Osteoblast (primary cell): ENCODE data around the gene TUNAR. TPM values are rescaled to one million over a fixed set of nuclear protein-coding genes. Genes with fewer than 3 reads are reported as not detected.

Experiments used
- DNase-seq: peaks from one replicate; pipeline ENCODE4 v3.0.0; 2011; ENCODE audit warnings: low spot score, mixed read lengths; ENCODE audit not compliant: insufficient read length; ENCODE audit errors: missing footprints
- H2AFZ ChIP-seq: 2 replicates; pipeline ENCODE4 v1.6.0; 2011; ENCODE audit warnings: mild to moderate bottlenecking, low read length
- H3K27ac ChIP-seq: 2 replicates; pipeline ENCODE4 v1.5.1; 2011; ENCODE audit warnings: mild to moderate bottlenecking, low read depth, low read length, moderate library complexity
- H3K27me3 ChIP-seq: 2 replicates; pipeline ENCODE4 v1.6.0; 2012; ENCODE audit warnings: mild to moderate bottlenecking, control low read depth, inconsistent platforms, low read length, moderate library complexity; ENCODE audit not compliant: insufficient read depth
- H3K36me3 ChIP-seq: 2 replicates; pipeline ENCODE4 v1.5.1; 2011; ENCODE audit warnings: mild to moderate bottlenecking, low read length, control low read depth, moderate library complexity; ENCODE audit not compliant: insufficient read depth
- H3K4me1 ChIP-seq: 2 replicates; pipeline ENCODE4 v1.5.1; 2011; ENCODE audit warnings: mild to moderate bottlenecking, low read length, control low read depth, moderate library complexity; ENCODE audit not compliant: insufficient read depth
- H3K4me2 ChIP-seq: 2 replicates; pipeline ENCODE4 v1.6.0; 2011; ENCODE audit warnings: mild to moderate bottlenecking, low read length; ENCODE audit not compliant: insufficient read depth
- H3K4me3 ChIP-seq: fragments of 200-600 bp; sonication (generic); 3 replicates; pipeline ENCODE4 v1.5.1; 2012; ENCODE audit warnings: mild to moderate bottlenecking, low read length, inconsistent platforms; ENCODE audit not compliant: insufficient read depth
- H3K79me2 ChIP-seq: 2 replicates; pipeline ENCODE4 v1.6.0; 2012; ENCODE audit warnings: mild to moderate bottlenecking, low read length, control low read depth, inconsistent platforms; ENCODE audit not compliant: insufficient read depth
- H3K9me3 ChIP-seq: 2 replicates; pipeline ENCODE4 v1.5.1; 2011; ENCODE audit warnings: low read depth, low read length, control low read depth
- H4K20me1 ChIP-seq: 2 replicates; pipeline ENCODE4 v1.6.0; 2012; ENCODE audit warnings: mild to moderate bottlenecking, low read length, control low read depth; ENCODE audit not compliant: insufficient read depth
- CTCF ChIP-seq: IDR thresholded peaks from 2 replicates; pipeline ENCODE4 v1.5.1; 2011; ENCODE audit warnings: mild to moderate bottlenecking, low read depth, low read length, moderate library complexity; ENCODE audit errors: extremely low read depth
- total RNA-seq: library from RNA; depleted of rRNA; stranded (reverse); fragments of >200 nt; gene quantifications from 2 replicates; pipeline ENCODE4 v1.2.3, GENCODE V29; 2012

TUNAR gene
- total RNA-seq, 1 donor, result not detected

- no peak for DNase-seq
- TF ChIP-seq CTCF, result no peak
- Histone ChIP-seq H3K27ac (no peak overlapping the region), H3K27me3 (no peaks in the 10 kb centered on the region), H3K4me2 (no peak overlapping the region), H3K4me1 (no peaks in the 10 kb centered on the region), H2AFZ (no peak overlapping the region), H3K4me3 (no peak overlapping the region), H3K79me2 (no peaks in the 10 kb centered on the region), H3K9me3 (no peaks in the 10 kb centered on the region), H3K36me3 (no peaks in the 10 kb centered on the region), H4K20me1 (no peaks in the 10 kb centered on the region)
Observed at GRCh38 chr14:95831041-95831440, 45.6 kb upstream of the TUNAR start.

GRCh38 chr14:95831468-95831867 is 45.2 kb upstream of the TUNAR start:
- no peak overlapping the region for H3K4me2 ChIP-seq
- H3K4me1 ChIP-seq, result no peaks in the 10 kb centered on the region
- H3K27me3 ChIP-seq, result no peaks in the 10 kb centered on the region
- H3K36me3 ChIP-seq, result no peaks in the 10 kb centered on the region
- H3K79me2 ChIP-seq, result no peaks in the 10 kb centered on the region
- H4K20me1 ChIP-seq, result no peaks in the 10 kb centered on the region
- no peak overlapping the region for H3K27ac ChIP-seq
- DNase-seq, result no peak
- H3K9me3 ChIP-seq, result no peaks in the 10 kb centered on the region
- H2AFZ ChIP-seq, result no peak overlapping the region
- H3K4me3 ChIP-seq, result no peak overlapping the region
- TF ChIP-seq CTCF, result no peak

GRCh38 chr14:95832012-95832411 is 44.6 kb upstream of the TUNAR start:
- no peak for DNase-seq
- Histone ChIP-seq H3K27me3 (no peaks in the 10 kb centered on the region), H3K4me1 (no peaks in the 10 kb centered on the region), H3K4me2 (no peak overlapping the region), H3K79me2 (no peaks in the 10 kb centered on the region), H3K4me3 (no peak overlapping the region), H2AFZ (no peak overlapping the region), H3K27ac (no peak overlapping the region), H3K36me3 (no peaks in the 10 kb centered on the region), H4K20me1 (no peaks in the 10 kb centered on the region), H3K9me3 (no peaks in the 10 kb centered on the region)
- TF ChIP-seq CTCF, result no peak

GRCh38 chr14:95833429-95833828 is 43.2 kb upstream of the TUNAR start:
- H3K4me1 ChIP-seq, result no peaks in the 10 kb centered on the region
- no peaks in the 10 kb centered on the region for H3K79me2 ChIP-seq
- H2AFZ ChIP-seq, result no peak overlapping the region
- no peak overlapping the region for H3K4me3 ChIP-seq
- no peaks in the 10 kb centered on the region for H3K36me3 ChIP-seq
- no peak for TF ChIP-seq CTCF
- H3K4me2 ChIP-seq, result no peak overlapping the region
- no peaks in the 10 kb centered on the region for H3K27me3 ChIP-seq
- H3K27ac ChIP-seq, result no peak overlapping the region
- H4K20me1 ChIP-seq, result no peaks in the 10 kb centered on the region
- H3K9me3 ChIP-seq, result no peaks in the 10 kb centered on the region
- no peak for DNase-seq
